Activated CD4-positive, alpha-beta T cell treated with anti-CD3 and anti-CD28 coated beads, Interleukin-2, amount 50 U/mL, for 16 hours (primary cell): ENCODE results near the gene TANC2.

ENCODE experiments used
- DNase-seq: peaks from one replicate; pipeline ENCODE4 v3.0.0-alpha.2; 2020

The TANC2 gene

GRCh38 chr17:62965686-62966425, at the start of gene TANC2:
Gene TANC2 (plus strand): TSS chr17:62966235. CDS start chr17:63009560, 43,325 bp downstream.
- DNase-seq, result peak; percentile 58

GRCh38 chr17:62916684-62917571, 49.1 kb upstream of the TANC2 start:
- DNase-seq, result no peak

GRCh38 chr17:62919388-62919787, 46.6 kb upstream of the TANC2 start:
- DNase-seq, result no peak

GRCh38 chr17:62920300-62920699, 45.7 kb upstream of the TANC2 start:
- DNase-seq, result no peak

- no peak for DNase-seq
Observed at GRCh38 chr17:62921817-62922216, 44.2 kb upstream of the TANC2 start.

- no peak for DNase-seq
Observed at GRCh38 chr17:62923258-62924150, 42.5 kb upstream of the TANC2 start.

GRCh38 chr17:62925267-62925836, 40.7 kb upstream of the TANC2 start:
- no peak for DNase-seq

GRCh38 chr17:62927083-62927482, 39.0 kb upstream of the TANC2 start:
- DNase-seq, result no peak

- no peak for DNase-seq
Observed at GRCh38 chr17:62929320-62929719, 36.7 kb upstream of the TANC2 start.

GRCh38 chr17:62931101-62931500, 34.9 kb upstream of the TANC2 start:
- no peak for DNase-seq

- no peak for DNase-seq
Observed at GRCh38 chr17:62933501-62934385, 32.3 kb upstream of the TANC2 start.

GRCh38 chr17:62935098-62935497, 30.9 kb upstream of the TANC2 start:
- DNase-seq, result no peak

- DNase-seq, result no peak
Observed at GRCh38 chr17:62935523-62935922, 30.5 kb upstream of the TANC2 start.

GRCh38 chr17:62937606-62938005, 28.4 kb upstream of the TANC2 start:
- no peak for DNase-seq

GRCh38 chr17:62941358-62941991, 24.6 kb upstream of the TANC2 start:
- no peak for DNase-seq

GRCh38 chr17:62948370-62948769, 17.7 kb upstream of the TANC2 start:
- DNase-seq, result no peak

GRCh38 chr17:62949036-62949435, 17.0 kb upstream of the TANC2 start:
- DNase-seq, result no peak

- DNase-seq, result no peak
Observed at GRCh38 chr17:62950067-62950466, 16.0 kb upstream of the TANC2 start.

- DNase-seq, result no peak
Observed at GRCh38 chr17:62955841-62956352, 10.1 kb upstream of the TANC2 start.

GRCh38 chr17:62963296-62963695, 2.7 kb upstream of the TANC2 start:
- DNase-seq, result no peak

GRCh38 chr17:62964506-62964905, 1.5 kb upstream of the TANC2 start:
- no peak for DNase-seq
